Stimulated activated naive B cell treated with anti-CD40 and anti-IgM and Interleukin-4, amounts not matched to agents 10 μg/mL and 1 μg/mL and 100 μg/mL, for 72 hours (primary cell): ENCODE data around the gene ANK2.

ENCODE experiments used
- ATAC-seq, 2 donors: fragments of 150-1000 bp; cut with Tn5 transposase; replicated peaks; 2 replicates each; pipeline ENCODE4 v1.10.0; 2021; ENCODE audit warnings: moderate library complexity in 1 of 2
- DNase-seq: peaks from one replicate; pipeline ENCODE4 v3.0.0; 2021
- H3K27ac Mint-ChIP-seq: one replicate; pipeline ENCODE4 v1.8.0; 2022; ENCODE audit warnings: mild to moderate bottlenecking, mixed read lengths
- H3K27me3 Mint-ChIP-seq, 2 donors: one replicate each; pipeline ENCODE4 v1.8.0; 2022; ENCODE audit warnings: mixed read lengths in 2 of 2
- H3K36me3 Mint-ChIP-seq, 2 donors: one replicate each; pipeline ENCODE4 v1.8.0; 2022; ENCODE audit warnings: mixed read lengths in 2 of 2, mild to moderate bottlenecking in 1 of 2
- H3K4me1 Mint-ChIP-seq, 2 donors: one replicate each; pipeline ENCODE4 v1.8.0; 2022; ENCODE audit warnings: mixed read lengths in 2 of 2, mild to moderate bottlenecking in 1 of 2
- H3K4me3 Mint-ChIP-seq, 2 donors: one replicate each; pipeline ENCODE4 v1.8.0; 2022; ENCODE audit warnings: mild to moderate bottlenecking in 2 of 2, mixed read lengths in 2 of 2, moderate library complexity in 1 of 2
- H3K9me3 Mint-ChIP-seq, 2 donors: one replicate each; pipeline ENCODE4 v1.8.0; 2022; ENCODE audit warnings: mixed read lengths in 2 of 2, mild to moderate bottlenecking in 1 of 2

The ANK2 gene

GRCh38 chr4:113406723-113407016 is 357.2 kb downstream of the ANK2 start:
- Mint-ChIP-seq H3K27ac (no peak overlapping the region), H3K9me3 (no peaks in the 10 kb centered on the region), H3K4me3 (no peak overlapping the region), H3K27me3 (peaks cover 9 to 12% of the 10 kb centered on the region in 2 donors), H3K4me1 (no peaks in the 10 kb centered on the region), H3K36me3 (no peaks in the 10 kb centered on the region)
- ATAC-seq (no peak), DNase-seq (no peak)

DNA sequence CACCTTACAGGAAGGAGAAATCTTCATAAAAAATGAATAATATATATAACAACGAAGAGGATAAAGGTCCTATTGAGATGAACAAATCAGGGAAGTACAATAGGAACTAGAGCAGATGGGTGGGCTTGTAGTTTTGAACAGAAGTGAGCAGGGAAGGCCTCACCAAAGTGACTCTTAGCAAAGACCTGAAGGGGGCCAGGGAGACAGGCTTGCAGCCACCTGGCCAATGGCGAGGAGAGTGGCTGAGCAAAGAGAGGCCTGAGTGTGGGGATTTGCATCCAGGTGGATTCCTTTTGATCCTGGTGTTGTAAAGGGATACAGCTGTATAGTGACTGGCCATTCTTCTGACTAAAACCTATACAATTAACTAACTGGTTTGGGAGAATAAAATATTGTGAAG is 358.0 kb downstream of the ANK2 start:
- Mint-ChIP-seq H3K27ac (no peak overlapping the region), H3K27me3 (peaks cover 10 to 19% of the 10 kb centered on the region in 2 donors), H3K36me3 (no peaks in the 10 kb centered on the region), H3K4me1 (no peaks in the 10 kb centered on the region), H3K4me3 (no peak overlapping the region), H3K9me3 (no peaks in the 10 kb centered on the region)
- ATAC-seq (no peak), DNase-seq (no peak)

DNA sequence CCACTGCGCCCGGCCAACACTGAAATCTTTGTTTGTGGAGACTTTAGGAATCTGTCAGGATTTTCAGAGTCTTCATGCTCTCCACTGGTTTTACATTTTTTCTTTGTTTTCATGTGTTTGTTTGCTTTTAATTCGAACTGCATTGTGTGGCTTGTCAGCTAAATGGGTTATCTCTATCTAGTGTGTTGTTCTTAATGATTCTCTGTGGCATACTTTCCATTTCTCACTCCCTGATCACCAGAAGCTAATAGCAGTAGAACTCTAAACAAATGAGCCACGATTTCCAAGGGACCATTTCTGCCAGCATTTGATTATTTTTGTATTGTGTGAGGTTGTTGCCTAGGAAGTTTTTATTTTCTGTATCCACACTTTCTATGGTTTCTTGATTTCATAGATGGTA is 359.7 kb downstream of the ANK2 start:
- ATAC-seq (no peak), DNase-seq (no peak)
- Mint-ChIP-seq H3K9me3 (no peaks in the 10 kb centered on the region), H3K4me1 (no peaks in the 10 kb centered on the region), H3K4me3 (no peak overlapping the region), H3K27ac (no peak overlapping the region), H3K27me3 (peaks cover 10 to 30% of the 10 kb centered on the region in 2 donors), H3K36me3 (no peaks in the 10 kb centered on the region)

DNA sequence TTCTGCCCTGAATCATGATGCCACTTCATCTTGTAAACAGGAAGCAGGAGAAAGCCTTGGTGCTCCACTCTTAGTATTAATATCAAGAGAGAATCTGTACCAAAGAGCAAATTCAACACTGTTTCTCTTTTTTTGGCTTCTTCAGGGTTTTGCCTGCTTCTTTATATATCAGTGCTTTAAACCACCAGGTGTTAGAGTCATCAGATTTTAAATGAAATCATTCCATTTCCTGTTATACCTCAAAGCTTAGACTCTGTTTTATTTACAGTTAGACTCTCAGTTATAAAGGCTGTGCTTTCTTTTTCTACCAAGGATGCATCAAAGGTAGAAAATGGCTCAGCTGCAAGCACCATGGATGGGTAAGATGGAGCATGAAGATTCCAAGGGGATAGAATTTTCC is 361.2 kb downstream of the ANK2 start:
- Mint-ChIP-seq H3K27me3 (peaks cover 10 to 30% of the 10 kb centered on the region in 2 donors), H3K4me1 (no peaks in the 10 kb centered on the region), H3K36me3 (no peaks in the 10 kb centered on the region), H3K9me3 (peaks cover 1 to 6% of the 10 kb centered on the region in 2 donors), H3K4me3 (no peak overlapping the region), H3K27ac (no peak overlapping the region)
- ATAC-seq (no peak), DNase-seq (no peak)

- no peaks in the 10 kb centered on the region for H3K36me3 Mint-ChIP-seq
- no peak for DNase-seq
- no peak overlapping the region for H3K4me3 Mint-ChIP-seq
- H3K27ac Mint-ChIP-seq, result no peak overlapping the region
- ATAC-seq, result no peak
- H3K27me3 Mint-ChIP-seq, result peaks cover 10 to 30% of the 10 kb centered on the region in 2 donors
- H3K9me3 Mint-ChIP-seq, result peaks cover 3 to 6% of the 10 kb centered on the region in 2 donors
- no peaks in the 10 kb centered on the region for H3K4me1 Mint-ChIP-seq
Measured at GRCh38 chr4:113411496-113411938, 362.1 kb downstream of the ANK2 start.

DNA sequence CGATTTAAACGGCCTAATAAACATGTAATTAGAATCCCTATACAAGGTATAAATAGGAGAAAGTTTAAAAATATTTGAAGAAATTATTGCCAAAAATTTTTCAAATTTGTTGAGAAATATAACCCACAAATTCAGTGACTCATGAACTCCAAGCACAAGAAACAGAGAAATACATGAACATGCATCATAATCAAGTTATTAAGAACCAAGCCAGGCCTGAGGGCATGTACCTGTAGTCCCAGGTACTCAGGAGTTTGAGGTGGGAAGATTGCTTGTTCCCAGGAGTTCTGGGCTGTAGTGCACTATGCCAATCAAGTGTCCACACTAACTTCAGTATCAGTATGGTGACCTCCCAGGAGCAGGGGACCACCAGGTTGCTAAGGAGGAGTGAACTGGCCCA is 370.2 kb downstream of the ANK2 start:
- ATAC-seq, result no peak
- H3K4me1 Mint-ChIP-seq, result no peaks in the 10 kb centered on the region
- no peak for DNase-seq
- H3K4me3 Mint-ChIP-seq, result no peak overlapping the region
- H3K27me3 Mint-ChIP-seq, result peaks cover 9 to 30% of the 10 kb centered on the region in 2 donors
- peaks cover 20 to 26% of the 10 kb centered on the region in 2 donors for H3K9me3 Mint-ChIP-seq
- peaks cover 5 to 9% of the 10 kb centered on the region in 2 donors for H3K36me3 Mint-ChIP-seq
- no peak overlapping the region for H3K27ac Mint-ChIP-seq

DNA sequence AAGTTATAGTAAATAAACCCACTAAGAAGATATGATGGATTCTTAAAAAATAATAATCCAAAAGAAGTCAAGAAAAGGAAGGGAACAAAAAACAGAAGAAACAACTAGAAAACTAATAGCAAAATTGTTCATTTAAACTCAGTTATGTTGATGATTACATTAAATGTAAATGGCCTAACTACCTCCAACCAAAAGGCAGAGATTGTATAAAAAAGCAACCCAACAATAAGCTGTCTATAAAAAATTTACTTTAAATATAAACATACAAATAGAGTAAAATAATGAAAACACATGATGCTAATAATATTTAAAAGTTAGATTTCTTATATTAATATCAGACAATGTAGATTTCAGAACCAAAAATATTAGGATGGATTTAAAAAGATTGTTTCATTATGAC is 371.5 kb downstream of the ANK2 start:
- Mint-ChIP-seq H3K4me1 (no peaks in the 10 kb centered on the region), H3K27ac (no peak overlapping the region), H3K36me3 (peaks cover 5 to 9% of the 10 kb centered on the region in 2 donors), H3K9me3 (peaks cover 15 to 25% of the 10 kb centered on the region in 2 donors), H3K27me3 (peaks cover 9 to 30% of the 10 kb centered on the region in 2 donors), H3K4me3 (no peak overlapping the region)
- DNase-seq (no peak), ATAC-seq (no peak)

- Mint-ChIP-seq H3K4me1 (no peaks in the 10 kb centered on the region), H3K27ac (no peak overlapping the region), H3K4me3 (no peak overlapping the region), H3K36me3 (peaks cover 1 to 9% of the 10 kb centered on the region in 2 donors), H3K9me3 (peaks cover 14 to 15% of the 10 kb centered on the region in 2 donors), H3K27me3 (peaks cover 0 to 14% of the 10 kb centered on the region in 2 donors)
- ATAC-seq, result no peak
- DNase-seq, result no peak
Measured at GRCh38 chr4:113423631-113424030, 374.2 kb downstream of the ANK2 start.

DNA sequence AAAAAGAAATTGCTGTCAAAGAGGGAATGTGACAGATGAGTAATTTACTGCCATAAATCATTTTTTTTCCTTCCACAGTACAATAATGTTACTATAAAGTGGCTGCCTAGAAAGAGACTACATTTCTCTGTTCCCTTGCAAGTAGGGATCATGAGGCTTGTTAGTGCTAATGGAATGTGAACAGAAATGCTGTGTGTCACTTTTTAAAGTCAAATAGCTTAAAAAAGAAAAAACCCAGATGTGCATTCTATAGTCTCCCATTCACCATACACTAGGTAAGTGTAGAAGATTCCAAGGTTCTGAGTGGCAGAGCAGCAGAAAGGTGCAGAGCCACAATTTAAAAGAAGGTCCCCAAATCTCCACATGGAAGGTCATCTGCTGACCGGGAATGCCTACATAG is 383.7 kb downstream of the ANK2 start:
- Mint-ChIP-seq H3K4me1 (peaks cover 0 to 12% of the 10 kb centered on the region in 2 donors), H3K4me3 (no peak overlapping the region), H3K36me3 (peaks cover 4 to 13% of the 10 kb centered on the region in 2 donors), H3K27me3 (peaks cover 15 to 21% of the 10 kb centered on the region in 2 donors), H3K9me3 (peaks cover 0 to 16% of the 10 kb centered on the region in 2 donors), H3K27ac (no peak overlapping the region)
- DNase-seq (no peak), ATAC-seq (no peak)
